C4-2B (cell line): ENCODE results near the gene GNPTAB.
A peak's percentile ranks its signal among the peaks of the same experiment; 100 is the strongest.

Experiments used
- H3K27ac ChIP-seq: fragments of 450-650 bp; 2 replicates; pipeline ENCODE4 v1.5.1; 2017
- ZFX ChIP-seq: fragments of 450-650 bp; IDR thresholded peaks from 2 replicates; pipeline ENCODE4 v1.6.1; 2017
- TF ChIP-seq, protein P1 (sequence below): fragments of 450-650 bp; conservative IDR thresholded peaks from 2 replicates; pipeline ENCODE4 v1.5.1; 2017; ENCODE audit warnings: mild to moderate bottlenecking

Gene GNPTAB

DNA sequence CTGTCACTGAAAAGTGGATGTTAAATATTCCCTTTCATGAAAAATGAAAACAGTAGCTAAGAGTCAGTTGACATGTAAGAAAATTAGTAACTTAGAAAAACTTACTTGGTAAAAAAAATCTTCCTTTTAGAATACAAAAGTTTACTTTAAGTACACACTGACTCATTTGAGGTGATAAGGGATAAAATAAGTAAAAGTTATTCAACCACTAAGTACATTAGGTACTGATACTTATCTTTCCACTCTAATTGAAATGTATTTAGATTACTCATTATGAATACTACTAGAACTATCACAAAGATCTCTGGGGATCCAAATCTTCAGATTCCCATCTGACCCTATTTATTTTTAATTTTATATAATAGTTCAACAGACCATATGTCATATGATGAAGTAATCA is 103.7 kb downstream of the GNPTAB start:
- H3K27ac ChIP-seq = no peak overlapping the region
- TF ChIP-seq, protein P1, sequence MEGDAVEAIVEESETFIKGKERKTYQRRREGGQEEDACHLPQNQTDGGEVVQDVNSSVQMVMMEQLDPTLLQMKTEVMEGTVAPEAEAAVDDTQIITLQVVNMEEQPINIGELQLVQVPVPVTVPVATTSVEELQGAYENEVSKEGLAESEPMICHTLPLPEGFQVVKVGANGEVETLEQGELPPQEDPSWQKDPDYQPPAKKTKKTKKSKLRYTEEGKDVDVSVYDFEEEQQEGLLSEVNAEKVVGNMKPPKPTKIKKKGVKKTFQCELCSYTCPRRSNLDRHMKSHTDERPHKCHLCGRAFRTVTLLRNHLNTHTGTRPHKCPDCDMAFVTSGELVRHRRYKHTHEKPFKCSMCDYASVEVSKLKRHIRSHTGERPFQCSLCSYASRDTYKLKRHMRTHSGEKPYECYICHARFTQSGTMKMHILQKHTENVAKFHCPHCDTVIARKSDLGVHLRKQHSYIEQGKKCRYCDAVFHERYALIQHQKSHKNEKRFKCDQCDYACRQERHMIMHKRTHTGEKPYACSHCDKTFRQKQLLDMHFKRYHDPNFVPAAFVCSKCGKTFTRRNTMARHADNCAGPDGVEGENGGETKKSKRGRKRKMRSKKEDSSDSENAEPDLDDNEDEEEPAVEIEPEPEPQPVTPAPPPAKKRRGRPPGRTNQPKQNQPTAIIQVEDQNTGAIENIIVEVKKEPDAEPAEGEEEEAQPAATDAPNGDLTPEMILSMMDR = no peak
- TF ChIP-seq ZFX = no peak

DNA sequence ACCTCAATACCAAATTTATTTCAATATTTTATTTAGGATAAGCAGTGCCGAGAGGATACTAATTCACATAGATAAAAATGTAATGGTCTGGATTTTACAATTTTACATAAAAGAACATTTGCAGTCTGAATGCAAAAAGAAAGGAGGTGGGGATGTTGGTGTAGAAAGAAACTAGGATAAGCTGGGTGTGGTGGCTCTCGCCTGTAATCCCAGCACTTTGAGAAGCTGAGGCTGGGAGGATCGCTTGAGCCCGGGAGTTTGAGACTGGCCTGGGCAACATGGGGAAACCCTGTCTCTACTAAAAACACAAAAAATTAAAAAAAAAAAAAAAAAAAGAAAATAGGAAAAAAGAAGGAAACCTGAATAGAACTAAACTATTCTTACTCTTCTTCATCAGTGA is 108.4 kb downstream of the GNPTAB start:
- TF ChIP-seq, protein P1 = no peak
- TF ChIP-seq ZFX = no peak
- H3K27ac ChIP-seq = no peak overlapping the region

DNA sequence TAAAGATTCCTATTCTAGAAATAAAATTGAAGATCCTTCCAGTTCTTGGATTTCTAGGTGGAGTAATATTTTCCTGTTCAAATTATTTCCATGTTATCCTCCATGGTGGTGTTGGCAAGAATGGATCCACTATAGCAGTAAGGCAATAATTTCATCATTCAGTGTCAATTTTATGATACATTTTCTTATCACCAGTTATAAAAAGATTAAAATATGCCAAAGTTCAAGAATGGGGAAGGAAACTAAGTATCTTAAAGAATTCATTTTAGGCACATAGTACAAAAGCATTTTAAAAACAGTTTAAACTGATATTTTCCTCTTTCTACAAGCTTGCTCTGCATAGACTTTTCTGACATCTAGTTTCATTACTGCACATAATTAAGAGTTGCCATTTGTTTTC is 110.6 kb downstream of the GNPTAB start:
- no peak overlapping the region for H3K27ac ChIP-seq
- TF ChIP-seq ZFX = no peak
- TF ChIP-seq, protein P1 = no peak

DNA sequence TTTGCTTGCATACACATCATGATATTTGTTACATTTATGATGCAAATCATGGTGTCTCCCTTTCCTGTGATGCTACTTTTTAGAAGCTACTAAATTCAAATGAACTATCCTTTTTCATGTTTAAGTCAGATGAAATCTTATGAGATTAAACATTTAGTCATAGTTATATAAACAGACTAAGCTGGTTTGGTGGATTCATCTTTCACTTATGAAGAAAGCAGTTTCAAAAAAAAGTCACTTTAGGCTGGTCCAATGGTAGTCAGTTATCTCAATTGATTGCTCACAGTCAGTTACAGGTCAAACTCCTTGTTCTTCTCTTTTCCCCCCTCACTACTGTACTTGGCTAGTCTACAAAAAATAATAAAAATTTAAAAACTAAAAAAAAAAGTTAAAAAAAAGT is 111.2 kb downstream of the GNPTAB start:
- no peak for TF ChIP-seq ZFX
- TF ChIP-seq, protein P1 = no peak
- H3K27ac ChIP-seq = no peak overlapping the region

DNA sequence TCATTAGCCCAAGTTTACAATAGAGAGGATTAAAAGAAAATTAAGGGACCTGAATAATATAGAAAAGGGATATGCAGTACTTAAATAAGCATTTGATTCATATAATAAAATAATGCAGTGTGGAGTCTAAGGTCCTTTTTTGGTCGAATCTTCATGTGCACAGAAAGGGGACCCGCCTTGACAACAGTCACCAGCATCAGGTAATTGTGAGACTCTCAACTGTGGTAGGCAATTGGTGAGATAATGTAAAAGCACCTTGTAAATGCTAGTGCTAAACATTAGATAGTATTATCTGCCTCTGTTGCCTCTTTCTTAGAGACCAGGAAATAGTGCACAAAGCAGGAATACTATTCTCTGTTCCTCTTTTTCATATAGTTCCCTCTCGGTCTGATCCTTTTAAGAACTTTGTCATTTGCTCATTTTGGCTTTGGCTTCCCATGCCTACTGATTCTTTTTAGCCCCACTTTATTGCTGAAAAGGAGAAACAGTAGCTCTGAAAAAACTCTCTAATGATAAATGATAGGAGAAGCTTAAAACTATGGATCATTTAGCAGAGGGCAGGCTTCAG is 115.8 kb downstream of the GNPTAB start:
- TF ChIP-seq, protein P1 = no peak
- no peak for TF ChIP-seq ZFX

DNA sequence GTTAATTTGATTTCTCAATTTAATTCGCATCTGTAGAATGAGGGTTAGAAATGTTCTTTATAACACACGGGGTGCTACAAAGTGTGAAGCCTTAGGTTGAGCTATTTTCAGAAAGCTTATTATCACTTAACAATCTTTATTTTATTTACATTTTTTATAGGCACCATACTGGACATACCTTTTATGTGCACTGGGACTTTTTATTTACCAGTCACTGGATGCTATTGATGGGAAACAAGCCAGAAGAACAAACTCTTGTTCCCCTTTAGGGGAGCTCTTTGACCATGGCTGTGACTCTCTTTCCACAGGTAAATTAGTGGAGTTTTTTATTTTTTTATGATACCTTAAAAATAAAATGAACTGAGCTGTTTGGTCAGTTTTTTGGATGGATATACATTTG is 116.8 kb downstream of the GNPTAB start:
- no peak overlapping the region for H3K27ac ChIP-seq
- TF ChIP-seq ZFX = no peak
- TF ChIP-seq, protein P1 = peak; percentile 24

More for the DNA sequence above, 115.8 kb downstream of the GNPTAB start:
- no peak overlapping the region for H3K27ac ChIP-seq

DNA sequence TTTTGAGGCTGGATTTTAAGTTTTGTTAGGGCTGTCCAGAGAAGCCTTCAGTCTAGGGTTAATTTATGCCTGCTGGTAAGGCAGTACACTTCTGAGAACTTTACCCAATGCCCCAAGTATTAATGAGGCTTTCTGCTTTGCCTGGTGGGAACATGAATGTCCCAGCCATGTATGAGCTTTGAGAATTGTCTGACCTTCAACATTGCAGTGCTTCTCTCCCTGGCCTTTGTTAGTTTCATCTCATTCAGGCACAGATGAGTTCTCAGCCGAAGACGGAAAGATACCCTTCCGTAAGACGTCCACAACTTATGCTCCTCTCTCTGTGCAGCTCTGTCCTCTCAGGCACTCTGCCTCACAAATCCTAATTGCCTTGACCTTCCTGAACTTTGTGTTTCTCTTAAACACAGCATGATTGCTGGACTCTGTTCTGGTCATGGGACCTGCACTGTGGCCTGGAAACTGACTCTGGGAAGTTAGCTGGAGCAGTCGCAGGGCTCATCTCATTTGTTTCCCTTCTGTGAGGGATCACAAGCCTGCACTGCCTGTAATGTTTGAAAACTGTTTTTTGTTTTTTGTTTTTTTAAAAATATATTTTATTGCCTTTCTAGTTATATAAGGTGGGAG is 117.6 kb downstream of the GNPTAB start:
- no peak for TF ChIP-seq ZFX
- TF ChIP-seq, protein P1 = no peak
- H3K27ac ChIP-seq = peak overlapping the region; percentile 89
